ENCODE measurements around the gene TBC1D25.

The TBC1D25 gene

GRCh38 chrX:48590203-48591103, 50.9 kb downstream of the TBC1D25 start:
- DNase-seq = no peak
- in situ Hi-C loops (cut with HindIII; ENCODE audit: low pct_ligation_motif_present, low pct_unique_long_range_greater_than_20kb, low sequenced_read_pairs) = no loop called here

GRCh38 chrX:48591255-48591791, 51.8 kb downstream of the TBC1D25 start:
- DNase-seq = peak; percentile 35
- in situ Hi-C loops (cut with HindIII; ENCODE audit: low pct_ligation_motif_present, low pct_unique_long_range_greater_than_20kb, low sequenced_read_pairs) = no loop called here

- DNase-seq = no peak
- in situ Hi-C loops (cut with HindIII; ENCODE audit: low pct_ligation_motif_present, low pct_unique_long_range_greater_than_20kb, low sequenced_read_pairs) = no loop called here
Observed at GRCh38 chrX:48592971-48593370, 53.5 kb downstream of the TBC1D25 start.

GRCh38 chrX:48595929-48596328, 56.4 kb downstream of the TBC1D25 start:
- in situ Hi-C loops (cut with HindIII; ENCODE audit: low pct_ligation_motif_present, low pct_unique_long_range_greater_than_20kb, low sequenced_read_pairs) = no loop called here
- no peak for DNase-seq

GRCh38 chrX:48597353-48598264, 58.1 kb downstream of the TBC1D25 start, which contains the start of gene WDR13:
TSS of gene WDR13 (plus strand) at chrX:48597492. CDS start at chrX:48597997, 505 bp downstream.
- DNase-seq = peak; percentile 83
- in situ Hi-C loops (cut with HindIII; ENCODE audit: low pct_ligation_motif_present, low pct_unique_long_range_greater_than_20kb, low sequenced_read_pairs) = no loop called here

DNA sequence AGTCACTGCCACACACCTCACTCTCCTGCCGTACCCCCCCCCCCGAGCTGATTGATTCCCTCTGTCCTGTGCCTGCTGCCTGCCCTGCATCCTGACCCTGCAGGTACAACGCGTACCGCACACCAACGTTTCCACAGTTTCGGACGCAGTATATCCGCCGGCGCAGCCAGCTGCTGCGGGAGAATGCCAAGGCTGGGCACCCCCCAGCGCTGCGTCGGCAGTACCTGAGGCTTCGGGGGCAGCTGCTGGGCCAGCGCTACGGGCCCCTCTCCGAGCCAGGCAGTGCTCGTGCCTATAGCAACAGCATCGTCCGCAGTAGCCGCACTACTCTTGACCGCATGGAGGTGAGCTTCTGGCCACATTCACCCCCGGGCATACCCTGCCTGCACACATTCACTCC, 59.1 kb downstream of the TBC1D25 start:
- no peak for DNase-seq
- in situ Hi-C loops (cut with HindIII; ENCODE audit: low pct_ligation_motif_present, low pct_unique_long_range_greater_than_20kb, low sequenced_read_pairs) = no loop called here

- in situ Hi-C loops (cut with HindIII; ENCODE audit: low pct_ligation_motif_present, low pct_unique_long_range_greater_than_20kb, low sequenced_read_pairs) = no loop called here
- DNase-seq = no peak
Observed at GRCh38 chrX:48599341-48599740, 59.8 kb downstream of the TBC1D25 start.

GRCh38 chrX:48600226-48600625, 60.7 kb downstream of the TBC1D25 start:
- DNase-seq = no peak
- in situ Hi-C loops (cut with HindIII; ENCODE audit: low pct_ligation_motif_present, low pct_unique_long_range_greater_than_20kb, low sequenced_read_pairs) = no loop called here

GRCh38 chrX:48601741-48602394, 62.4 kb downstream of the TBC1D25 start:
- DNase-seq = no peak
- in situ Hi-C loops (cut with HindIII; ENCODE audit: low pct_ligation_motif_present, low pct_unique_long_range_greater_than_20kb, low sequenced_read_pairs) = no loop called here

DNA sequence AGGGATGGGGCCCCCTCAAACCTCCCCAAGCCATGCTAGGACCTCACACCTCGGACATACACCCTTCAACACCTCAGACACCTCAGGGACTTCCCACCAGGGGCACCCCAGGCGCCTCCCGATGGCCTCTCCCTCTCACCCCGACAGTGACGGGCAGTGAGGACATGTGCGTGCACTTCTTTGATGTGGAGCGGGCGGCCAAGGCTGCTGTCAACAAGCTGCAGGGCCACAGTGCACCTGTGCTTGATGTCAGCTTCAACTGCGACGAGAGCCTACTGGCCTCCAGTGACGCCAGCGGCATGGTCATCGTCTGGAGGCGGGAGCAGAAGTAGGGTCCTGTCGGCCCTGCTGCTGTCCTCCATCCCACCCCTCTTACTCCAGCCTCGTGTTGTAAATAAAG, 65.2 kb downstream of the TBC1D25 start:
- DNase-seq = no peak
- in situ Hi-C loops (cut with HindIII; ENCODE audit: low pct_ligation_motif_present, low pct_unique_long_range_greater_than_20kb, low sequenced_read_pairs) = no loop called here

DNA sequence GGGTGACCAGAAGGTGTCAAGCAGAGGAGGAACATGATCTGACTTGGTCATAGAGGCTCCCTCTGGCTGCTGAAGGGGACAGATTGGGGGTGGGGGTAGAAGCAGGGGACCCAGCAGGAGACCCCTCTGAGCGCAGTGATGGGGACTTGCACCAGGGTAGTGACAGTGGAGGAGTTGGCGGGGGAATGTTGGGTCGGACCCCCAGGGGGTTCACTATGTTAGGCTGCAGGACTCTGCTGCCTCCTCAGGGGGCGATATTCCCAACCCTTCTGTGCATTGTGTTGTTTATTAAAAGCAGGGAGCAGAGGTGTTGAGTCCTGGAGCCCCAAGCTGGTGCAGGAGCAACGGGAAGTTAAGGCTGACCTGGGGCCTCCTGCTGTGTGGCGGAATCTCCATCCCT, 66.6 kb downstream of the TBC1D25 start:
- in situ Hi-C loops (cut with HindIII; ENCODE audit: low pct_ligation_motif_present, low pct_unique_long_range_greater_than_20kb, low sequenced_read_pairs) = no loop called here
- no peak for DNase-seq

DNA sequence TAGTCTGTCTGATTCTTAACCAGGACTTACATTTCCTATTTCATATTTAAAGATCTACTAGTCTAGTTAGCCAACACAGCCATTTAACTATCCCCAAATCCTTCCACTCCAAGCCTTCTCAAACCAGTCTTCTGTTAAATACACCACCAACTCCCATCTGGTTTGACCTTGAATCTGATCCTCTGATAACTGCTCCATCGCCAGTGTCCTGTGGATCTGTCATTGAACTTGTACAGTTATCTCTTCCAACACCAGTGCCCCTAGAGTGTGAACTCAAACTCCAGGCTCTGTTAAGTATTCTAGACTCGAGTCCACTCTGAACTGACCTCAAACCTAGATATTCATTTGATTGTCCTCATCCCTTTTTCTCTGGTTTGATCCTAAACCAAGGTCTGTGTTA, 72.2 kb downstream of the TBC1D25 start:
- no peak for DNase-seq
- in situ Hi-C loops (cut with HindIII; ENCODE audit: low pct_ligation_motif_present, low pct_unique_long_range_greater_than_20kb, low sequenced_read_pairs) = no loop called here
